Gastroesophageal sphincter (tissue), 3 donors: ENCODE measurements around the gene NEK2.
"Not testable (repeated sequence)": the region's sequence is repeated elsewhere in the genome, so short reads cannot be mapped to it uniquely, and the experiment has no call there.

Experiments used
- CTCF ChIP-seq, 4 experiments: fragments of 200-600 bp in 2 of 4; fragments of 450-650 bp in 2 of 4; sonication (generic) in 1 of 4; IDR thresholded peaks; one replicate each; pipeline ENCODE4 v1.5.1; 2017 to 2019; ENCODE audit warnings: antibody characterized with exemption in 4 of 4, mild to moderate bottlenecking in 2 of 4, moderate library complexity in 2 of 4
- POLR2A ChIP-seq, 2 donors: fragments of 450-650 bp; IDR thresholded peaks; one replicate each; pipeline ENCODE4 v1.6.1; 2017; ENCODE audit warnings: antibody characterized with exemption in 2 of 2, mild to moderate bottlenecking in 2 of 2, moderate library complexity in 1 of 2
- POLR2AphosphoS5 ChIP-seq: sonication (generic); formaldehyde crosslinking; IDR thresholded peaks from one replicate; pipeline ENCODE4 v1.6.1; 2017; ENCODE audit warnings: antibody characterized with exemption

GRCh38 chr1:211645601-211646000 lies 29.8 kb downstream of the NEK2 start:
- not testable (repeated sequence) for TF ChIP-seq CTCF (IDR thresholded peaks at IDR 0.05); POLR2AphosphoS5; POLR2A (IDR thresholded peaks at IDR 0.05)
